Stimulated activated CD8-positive, alpha-beta memory T cell treated with anti-CD3 and anti-CD28 coated beads, Interleukin-4, amount 100 ng/mL, for 24 hours (primary cell): ENCODE results near the gene PTBP2.
"Not testable (repeated sequence)": the region's sequence is repeated elsewhere in the genome, so short reads cannot be mapped to it uniquely, and the experiment has no call there.

Source experiments
- DNase-seq: peaks from one replicate; pipeline ENCODE4 v3.0.0-alpha.2; 2020; ENCODE audit warnings: low read depth

The PTBP2 gene

GRCh38 chr1:96730574-96731298 lies 9.2 kb downstream of the PTBP2 start:
- no peak for DNase-seq

GRCh38 chr1:96741335-96741734 lies 19.8 kb downstream of the PTBP2 start:
- no peak for DNase-seq

DNA sequence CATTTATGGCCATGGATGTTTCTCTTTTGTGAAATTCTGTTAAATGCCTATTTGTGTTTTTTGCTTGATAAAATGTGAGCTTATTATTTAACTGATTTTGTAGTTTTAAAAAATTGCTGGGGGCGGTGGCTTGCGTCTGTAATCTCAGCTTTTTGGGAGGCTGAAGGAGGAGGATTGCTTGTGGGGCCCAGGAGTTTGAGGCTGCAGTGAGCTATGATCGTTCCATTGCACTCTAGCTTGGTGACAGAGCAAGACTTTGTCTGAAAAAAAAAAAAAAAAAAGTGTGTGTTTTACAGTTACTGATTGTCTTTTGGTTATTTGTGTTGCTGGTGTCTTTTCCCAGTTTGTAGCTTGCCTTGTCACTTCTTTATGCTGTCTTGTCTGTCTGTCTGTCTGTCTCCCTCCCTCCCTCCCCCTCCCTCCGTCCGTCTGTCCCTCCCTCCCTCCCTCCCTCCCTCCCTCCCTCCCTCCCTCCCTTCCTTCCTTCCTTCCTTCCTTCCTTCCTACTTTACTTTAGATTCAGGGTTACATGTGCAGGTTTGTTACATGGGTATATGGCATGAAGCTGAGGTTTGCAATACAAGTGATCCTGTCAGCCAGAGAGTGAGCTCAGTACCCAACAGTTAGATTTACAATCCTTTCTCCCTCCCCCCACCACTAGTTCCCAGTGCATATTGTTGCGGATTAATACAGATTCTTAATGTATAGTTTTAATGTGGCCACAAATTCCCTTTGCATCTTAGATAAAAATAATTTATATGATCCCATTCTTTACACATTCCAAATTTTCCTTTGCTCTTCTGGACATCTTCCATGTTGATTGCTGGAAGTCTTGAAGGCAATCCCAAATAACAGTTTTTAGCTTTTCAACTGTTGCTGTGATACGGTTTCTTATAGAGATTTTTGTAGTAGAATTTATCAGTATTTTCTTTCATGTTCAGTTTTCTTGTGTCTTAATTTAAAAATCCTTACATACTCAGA lies 25.1 kb downstream of the PTBP2 start:
- DNase-seq, result no peak

DNA sequence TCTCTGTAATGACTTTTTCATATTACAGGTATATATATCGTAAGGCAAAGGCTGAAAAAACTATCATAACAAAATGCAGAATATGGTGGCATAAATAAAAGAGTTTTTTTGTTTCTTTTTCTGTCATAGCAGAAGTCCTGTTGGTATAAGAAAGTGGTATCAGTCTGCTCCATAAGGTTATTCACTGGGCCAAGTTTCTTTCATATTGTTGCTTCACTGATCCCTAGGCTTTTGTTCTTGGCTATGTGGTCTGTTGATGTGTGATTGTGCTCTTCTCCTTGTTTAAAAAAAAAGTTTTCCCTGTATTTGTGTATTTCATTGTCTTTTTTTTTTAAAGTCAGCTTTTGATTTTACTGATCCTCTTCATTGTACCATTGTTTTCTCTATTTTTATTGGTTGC lies 26.0 kb downstream of the PTBP2 start:
- DNase-seq, result no peak

DNA sequence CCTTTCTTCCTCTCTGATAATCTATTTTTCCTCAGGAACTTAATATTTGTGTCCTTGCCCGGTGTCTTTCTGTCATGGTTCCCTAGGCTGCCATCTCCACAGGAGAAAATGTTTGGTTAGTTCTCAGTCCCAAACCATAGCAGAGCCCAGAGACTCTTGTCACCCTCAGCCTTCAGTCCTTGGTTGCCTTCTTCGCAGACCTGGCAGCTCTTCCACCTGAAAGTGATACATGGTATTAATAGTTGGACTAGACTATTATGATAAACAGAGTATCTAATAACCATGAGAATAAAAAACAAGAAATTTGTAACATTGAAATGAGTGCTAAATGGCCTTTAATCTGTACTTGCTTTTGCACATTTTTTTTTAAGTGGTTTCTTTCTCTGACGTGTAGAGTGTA lies 26.5 kb downstream of the PTBP2 start:
- DNase-seq, result no peak

DNA sequence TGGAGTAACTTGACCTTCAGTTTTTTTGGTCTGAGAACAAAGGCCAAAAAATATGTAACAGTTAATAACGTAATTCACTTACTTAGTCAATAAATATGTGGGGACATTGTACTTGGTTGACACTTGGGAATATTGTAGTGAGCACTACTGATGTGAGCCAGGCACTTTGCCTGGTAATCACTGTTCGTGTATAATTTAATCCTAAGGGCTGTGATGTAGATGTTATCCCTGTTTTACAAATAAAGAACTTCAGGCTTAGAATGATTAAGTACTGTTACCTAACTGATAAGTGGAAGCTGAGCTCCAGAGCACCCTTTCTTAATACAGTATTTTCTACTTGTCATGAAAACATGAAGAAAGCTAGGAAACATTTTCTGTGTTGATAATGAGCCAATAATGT lies 28.0 kb downstream of the PTBP2 start:
- no peak for DNase-seq

GRCh38 chr1:96752394-96752793 lies 30.8 kb downstream of the PTBP2 start:
- no peak for DNase-seq

GRCh38 chr1:96756789-96757188 lies 35.2 kb downstream of the PTBP2 start:
- DNase-seq, result no peak

GRCh38 chr1:96762586-96762985 lies 41.0 kb downstream of the PTBP2 start:
- not testable (repeated sequence) for DNase-seq

- DNase-seq, result no peak
Measured at GRCh38 chr1:96763514-96763913, 41.9 kb downstream of the PTBP2 start.

GRCh38 chr1:96764469-96764868 lies 42.9 kb downstream of the PTBP2 start:
- DNase-seq, result no peak

GRCh38 chr1:96771847-96772246 lies 50.3 kb downstream of the PTBP2 start:
- DNase-seq, result no peak

GRCh38 chr1:96772349-96772748 lies 50.8 kb downstream of the PTBP2 start:
- no peak for DNase-seq

- DNase-seq, result no peak
Measured at GRCh38 chr1:96772972-96773371, 51.4 kb downstream of the PTBP2 start.

DNA sequence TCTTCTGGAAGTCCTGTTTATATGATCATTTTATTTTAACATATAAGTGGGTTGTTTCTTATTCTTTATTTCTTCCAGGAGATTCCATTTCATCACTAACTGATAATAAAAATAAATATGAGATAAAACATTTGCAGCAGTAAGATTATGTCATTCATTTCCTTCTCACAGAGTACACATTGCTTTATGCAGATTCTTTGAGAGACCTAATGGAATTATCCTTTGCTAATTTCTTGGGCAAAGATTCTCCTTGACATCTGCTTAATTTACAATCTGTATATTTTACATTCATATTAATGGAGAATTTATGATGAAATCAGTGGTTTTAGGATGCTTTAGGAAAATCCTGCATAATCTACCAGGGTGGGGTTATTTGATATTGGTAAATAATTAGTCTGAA lies 60.6 kb downstream of the PTBP2 start:
- DNase-seq, result no peak

GRCh38 chr1:96782856-96783255 lies 61.3 kb downstream of the PTBP2 start:
- DNase-seq, result no peak

- DNase-seq, result no peak
Measured at GRCh38 chr1:96790599-96790998, 69.0 kb downstream of the PTBP2 start.

GRCh38 chr1:96792220-96792619 lies 70.6 kb downstream of the PTBP2 start:
- DNase-seq, result no peak

- DNase-seq, result not testable (repeated sequence)
Measured at GRCh38 chr1:96801696-96802095, 80.1 kb downstream of the PTBP2 start.

DNA sequence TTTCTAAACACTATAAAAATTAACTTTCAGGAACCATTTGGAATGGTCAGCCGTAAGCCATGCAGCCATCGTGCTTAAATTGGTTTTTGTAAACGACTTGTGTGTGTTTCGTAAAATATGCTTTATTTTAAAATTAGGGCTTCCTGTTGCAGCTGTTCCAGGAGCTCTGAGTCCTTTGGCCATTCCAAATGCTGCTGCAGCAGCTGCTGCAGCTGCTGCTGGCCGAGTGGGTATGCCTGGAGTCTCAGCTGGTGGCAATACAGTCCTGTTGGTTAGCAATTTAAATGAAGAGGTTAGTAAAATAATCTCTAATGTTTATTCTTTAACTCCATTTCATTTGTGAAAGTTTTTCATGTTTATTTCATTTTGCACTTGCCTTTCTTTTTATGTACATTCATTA lies 83.1 kb downstream of the PTBP2 start:
- DNase-seq, result no peak

GRCh38 chr1:96808191-96808590 lies 86.6 kb downstream of the PTBP2 start:
- no peak for DNase-seq

GRCh38 chr1:96815914-96816313 lies 94.3 kb downstream of the PTBP2 start:
- no peak for DNase-seq

DNA sequence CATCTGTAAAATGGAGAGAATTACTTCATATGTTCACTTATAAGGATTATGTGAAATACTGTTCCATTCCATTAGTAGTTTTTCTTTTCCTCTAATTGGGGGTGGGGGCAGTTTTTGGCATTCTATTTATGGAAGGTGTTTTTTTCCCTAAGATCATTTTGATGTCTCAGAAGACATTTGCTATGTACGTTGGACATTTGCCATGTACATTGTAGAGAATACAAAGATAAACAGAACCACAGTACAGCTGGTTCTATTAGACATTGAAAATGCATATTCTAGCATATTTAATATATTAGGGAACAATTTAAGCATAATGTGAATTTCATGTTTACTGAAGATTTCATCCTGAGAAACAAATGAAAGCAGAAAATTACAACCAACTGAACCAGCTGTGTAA lies 98.5 kb downstream of the PTBP2 start:
- DNase-seq, result no peak
